Hepatocyte (in vitro differentiated cells): ENCODE measurements around the gene TMED5.

Experiments
- CTCF ChIP-seq: fragments of 200-600 bp; sonication (generic); IDR thresholded peaks from 2 replicates; pipeline ENCODE4 v1.5.1; 2016; ENCODE audit warnings: antibody characterized with exemption, mild to moderate bottlenecking; ENCODE audit not compliant: poor library complexity
- EZH2 ChIP-seq: fragments of 200-600 bp; sonication (generic); IDR thresholded peaks from 2 replicates; pipeline ENCODE4 v1.6.1; 2016; ENCODE audit warnings: antibody characterized with exemption, mild to moderate bottlenecking, borderline replicate concordance
- EZH2phosphoT487 ChIP-seq: fragments of 200-600 bp; sonication (generic); IDR thresholded peaks from one replicate; pipeline ENCODE4 v1.6.1; 2018; ENCODE audit warnings: antibody characterized with exemption, mild to moderate bottlenecking, low read depth, moderate library complexity; ENCODE audit not compliant: unreplicated experiment, severe bottlenecking

- TF ChIP-seq CTCF (no peak), EZH2 (no peak), EZH2phosphoT487 (no peak)
Measured at GRCh38 chr1:93178418-93178817, 1.8 kb downstream of the TMED5 start.
